DOHH2 (cell line): ENCODE measurements around the gene ARHGAP4.
A peak's percentile ranks its signal among the peaks of the same experiment; 100 is the strongest.

Source experiments
- H3F3A ChIP-seq: fragments of 200-600 bp; sonication (generic), shearing (Covaris generic); 2 replicates; pipeline ENCODE4 v1.6.0; 2016; ENCODE audit warnings: antibody characterized with exemption, mild to moderate bottlenecking; ENCODE audit not compliant: control insufficient read depth, insufficient read depth
- H3K27ac ChIP-seq: fragments of 200-600 bp; sonication (generic); 2 replicates; pipeline ENCODE4 v1.5.1; 2014; ENCODE audit warnings: low read depth, mild to moderate bottlenecking, low read length, moderate library complexity
- H3K27me3 ChIP-seq: fragments of 200-600 bp; sonication (generic); 2 replicates; pipeline ENCODE4 v1.6.1; 2014; ENCODE audit warnings: mild to moderate bottlenecking, low read length, mixed read lengths; ENCODE audit not compliant: control insufficient read depth
- H3K36me3 ChIP-seq: fragments of 200-600 bp; sonication (generic); 2 replicates; pipeline ENCODE4 v1.6.1; 2014; ENCODE audit warnings: mild to moderate bottlenecking, low read length, moderate library complexity, mixed read lengths; ENCODE audit not compliant: control insufficient read depth
- H3K4me1 ChIP-seq: fragments of 200-600 bp; sonication (generic); 2 replicates; pipeline ENCODE4 v1.6.1; 2014; ENCODE audit warnings: mild to moderate bottlenecking, low read length, mixed read lengths; ENCODE audit not compliant: control insufficient read depth
- H3K4me2 ChIP-seq: fragments of 200-600 bp; sonication (generic); 2 replicates; pipeline ENCODE4 v1.6.0; 2014; ENCODE audit warnings: mild to moderate bottlenecking, low read length, moderate library complexity
- H3K4me3 ChIP-seq: fragments of 200-600 bp; sonication (generic); 2 replicates; pipeline ENCODE4 v1.5.1; 2014; ENCODE audit warnings: mild to moderate bottlenecking, low read length, mixed read lengths
- H3K79me2 ChIP-seq: fragments of 200-600 bp; sonication (generic); 2 replicates; pipeline ENCODE4 v1.6.1; 2014; ENCODE audit warnings: mild to moderate bottlenecking, low read length, mixed read lengths; ENCODE audit not compliant: control insufficient read depth
- H3K9me2 ChIP-seq: fragments of 200-600 bp; sonication (generic); replicated peaks from 2 replicates; pipeline ENCODE4 v1.6.1; 2014; ENCODE audit warnings: mild to moderate bottlenecking, low read length, mixed read lengths; ENCODE audit not compliant: control insufficient read depth
- H3K9me3 ChIP-seq: fragments of 200-600 bp; sonication (generic); 2 replicates; pipeline ENCODE4 v1.6.1; 2014; ENCODE audit warnings: antibody characterized with exemption, low read length, mixed read lengths; ENCODE audit not compliant: control insufficient read depth, insufficient read depth
- H4K20me1 ChIP-seq: fragments of 200-600 bp; sonication (generic); 2 replicates; pipeline ENCODE4 v1.6.0; 2014; ENCODE audit warnings: low read depth, mild to moderate bottlenecking, antibody characterized with exemption, low read length, moderate library complexity; ENCODE audit not compliant: control insufficient read depth, insufficient read depth
- CTCF ChIP-seq: fragments of 200-600 bp; sonication (generic); IDR thresholded peaks from one replicate; pipeline ENCODE4 v1.5.1; 2014; ENCODE audit warnings: antibody characterized with exemption, mild to moderate bottlenecking, low read depth, low read length; ENCODE audit not compliant: poor library complexity, severe bottlenecking
- EZH2phosphoT487 ChIP-seq: fragments of 200-600 bp; sonication (generic); IDR thresholded peaks from 2 replicates; pipeline ENCODE4 v1.6.1; 2017; ENCODE audit warnings: borderline replicate concordance, mild to moderate bottlenecking, antibody characterized with exemption, low read length, moderate library complexity, mixed read lengths

ARHGAP4 gene

GRCh38 chrX:153945956-153946943 is 20.2 kb upstream of the ARHGAP4 start:
- Histone ChIP-seq H3K9me2 (no peaks in the 10 kb centered on the region), H3K27ac (no peak overlapping the region), H3K79me2 (no peaks in the 10 kb centered on the region), H3F3A (peaks cover 5% of the 10 kb centered on the region; the same call in 1 of the 2 replicates), H3K36me3 (peaks cover 33% of the 10 kb centered on the region), H3K4me1 (peaks cover 11% of the 10 kb centered on the region), H3K4me3 (no peak overlapping the region), H3K9me3 (no peaks in the 10 kb centered on the region), H4K20me1 (no peaks in the 10 kb centered on the region; the same call in 1 of the 2 replicates), H3K4me2 (no peak overlapping the region), H3K27me3 (no peaks in the 10 kb centered on the region)
- TF ChIP-seq EZH2phosphoT487 (no peak), CTCF (no peak)

GRCh38 chrX:153944800-153945150 is 18.7 kb upstream of the ARHGAP4 start:
- H3K4me2 ChIP-seq = peak overlapping the region; percentile 58
- H3K79me2 ChIP-seq = no peaks in the 10 kb centered on the region
- H3K27me3 ChIP-seq = no peaks in the 10 kb centered on the region
- peak overlapping the region; percentile 43 for H3K4me3 ChIP-seq
- no peaks in the 10 kb centered on the region for H3K9me3 ChIP-seq
- H3F3A ChIP-seq = peaks cover 5% of the 10 kb centered on the region; the same call in 1 of the 2 replicates
- TF ChIP-seq EZH2phosphoT487 = no peak
- no peak for TF ChIP-seq CTCF
- H3K9me2 ChIP-seq = no peaks in the 10 kb centered on the region
- peaks cover 11% of the 10 kb centered on the region for H3K4me1 ChIP-seq
- H3K27ac ChIP-seq = no peak overlapping the region
- peaks cover 18% of the 10 kb centered on the region for H3K36me3 ChIP-seq
- H4K20me1 ChIP-seq = no peaks in the 10 kb centered on the region; the same call in 1 of the 2 replicates

DNA sequence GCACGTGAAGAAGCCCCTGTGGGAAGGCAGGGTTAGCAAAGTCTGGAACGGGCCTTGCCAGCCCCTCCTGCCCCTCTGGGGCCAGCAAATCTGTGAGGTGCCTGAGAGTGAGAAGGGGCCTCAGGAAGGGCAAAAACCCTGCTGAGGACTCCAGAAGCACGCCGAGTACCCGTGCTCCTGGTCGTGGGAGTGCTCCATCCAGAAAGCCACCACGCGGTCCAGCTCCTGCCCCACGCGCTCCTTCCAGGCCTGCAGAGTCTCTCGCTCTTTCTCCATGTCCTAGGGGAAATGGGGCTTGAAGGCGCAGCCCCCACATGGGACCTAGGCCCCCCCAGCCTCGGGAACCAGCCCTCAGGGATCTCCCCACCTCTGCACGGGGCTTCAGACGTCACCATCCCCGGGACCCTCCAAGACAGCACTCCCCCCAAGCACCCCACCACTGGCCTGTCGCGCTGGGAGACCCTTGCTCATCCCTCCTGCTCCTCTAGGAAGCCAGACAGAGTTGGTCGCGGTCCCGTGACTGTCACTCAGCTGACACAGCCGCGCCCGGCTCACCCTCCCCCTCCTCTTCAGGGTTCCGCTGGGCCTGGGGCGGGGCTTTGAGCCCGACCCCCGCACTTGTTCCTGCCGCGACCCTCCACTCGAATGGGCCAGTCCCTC is 18.2 kb upstream of the ARHGAP4 start, which contains the start of gene RENBP:
RENBP (minus strand) TSS at position 504 of the 660 bp plus-strand sequence; CDS start at position 471, 33 bp downstream.
- Histone ChIP-seq H4K20me1 (no peaks in the 10 kb centered on the region; the same call in 1 of the 2 replicates), H3K9me2 (no peaks in the 10 kb centered on the region), H3K79me2 (no peaks in the 10 kb centered on the region), H3K4me1 (peaks cover 11% of the 10 kb centered on the region), H3F3A (peaks cover 5% of the 10 kb centered on the region; the same call in 1 of the 2 replicates), H3K27ac (no peak within 1 kb of the TSS), H3K27me3 (no peaks in the 10 kb centered on the region), H3K4me3 (peak within 1 kb of the TSS; percentile 43), H3K9me3 (no peaks in the 10 kb centered on the region), H3K4me2 (peak within 1 kb of the TSS; percentile 58), H3K36me3 (peaks cover 18% of the 10 kb centered on the region)
- TF ChIP-seq EZH2phosphoT487 (no peak), CTCF (no peak)
